Osteoblast (primary cell): ENCODE measurements around the gene FOSL1. TPM values are rescaled to one million over a fixed set of nuclear protein-coding genes. Genes with fewer than 3 reads are reported as not detected.

Source experiments
- DNase-seq: peaks from one replicate; pipeline ENCODE4 v3.0.0; 2011; ENCODE audit warnings: low spot score, mixed read lengths; ENCODE audit not compliant: insufficient read length; ENCODE audit errors: missing footprints
- H2AFZ ChIP-seq: 2 replicates; pipeline ENCODE4 v1.6.0; 2011; ENCODE audit warnings: mild to moderate bottlenecking, low read length
- H3K27ac ChIP-seq: 2 replicates; pipeline ENCODE4 v1.5.1; 2011; ENCODE audit warnings: mild to moderate bottlenecking, low read depth, low read length, moderate library complexity
- H3K27me3 ChIP-seq: 2 replicates; pipeline ENCODE4 v1.6.0; 2012; ENCODE audit warnings: mild to moderate bottlenecking, control low read depth, inconsistent platforms, low read length, moderate library complexity; ENCODE audit not compliant: insufficient read depth
- H3K36me3 ChIP-seq: 2 replicates; pipeline ENCODE4 v1.5.1; 2011; ENCODE audit warnings: mild to moderate bottlenecking, low read length, control low read depth, moderate library complexity; ENCODE audit not compliant: insufficient read depth
- H3K4me1 ChIP-seq: 2 replicates; pipeline ENCODE4 v1.5.1; 2011; ENCODE audit warnings: mild to moderate bottlenecking, low read length, control low read depth, moderate library complexity; ENCODE audit not compliant: insufficient read depth
- H3K4me2 ChIP-seq: 2 replicates; pipeline ENCODE4 v1.6.0; 2011; ENCODE audit warnings: mild to moderate bottlenecking, low read length; ENCODE audit not compliant: insufficient read depth
- H3K4me3 ChIP-seq: fragments of 200-600 bp; sonication (generic); 3 replicates; pipeline ENCODE4 v1.5.1; 2012; ENCODE audit warnings: mild to moderate bottlenecking, low read length, inconsistent platforms; ENCODE audit not compliant: insufficient read depth
- H3K79me2 ChIP-seq: 2 replicates; pipeline ENCODE4 v1.6.0; 2012; ENCODE audit warnings: mild to moderate bottlenecking, low read length, control low read depth, inconsistent platforms; ENCODE audit not compliant: insufficient read depth
- H3K9me3 ChIP-seq: 2 replicates; pipeline ENCODE4 v1.5.1; 2011; ENCODE audit warnings: low read depth, low read length, control low read depth
- H4K20me1 ChIP-seq: 2 replicates; pipeline ENCODE4 v1.6.0; 2012; ENCODE audit warnings: mild to moderate bottlenecking, low read length, control low read depth; ENCODE audit not compliant: insufficient read depth
- CTCF ChIP-seq: IDR thresholded peaks from 2 replicates; pipeline ENCODE4 v1.5.1; 2011; ENCODE audit warnings: mild to moderate bottlenecking, low read depth, low read length, moderate library complexity; ENCODE audit errors: extremely low read depth
- total RNA-seq: library from RNA; depleted of rRNA; stranded (reverse); fragments of >200 nt; gene quantifications from 2 replicates; pipeline ENCODE4 v1.2.3, GENCODE V29; 2012

FOSL1 gene
- total RNA-seq, 1 donor: 13.0 TPM

GRCh38 chr11:65925397-65925796 lies 25.2 kb upstream of the FOSL1 start:
- Histone ChIP-seq H3K36me3 (peaks cover 38% of the 10 kb centered on the region), H3K4me1 (peaks cover 16% of the 10 kb centered on the region), H2AFZ (no peak overlapping the region), H3K4me3 (no peak overlapping the region), H3K27me3 (no peaks in the 10 kb centered on the region), H3K27ac (peak overlapping the region; percentile 22), H3K79me2 (peaks cover 31% of the 10 kb centered on the region), H4K20me1 (peaks cover 6% of the 10 kb centered on the region), H3K9me3 (no peaks in the 10 kb centered on the region), H3K4me2 (no peak overlapping the region)
- no peak for DNase-seq
- TF ChIP-seq CTCF: no peak

- Histone ChIP-seq H3K79me2 (peaks cover 54% of the 10 kb centered on the region), H3K36me3 (peaks cover 40% of the 10 kb centered on the region), H3K4me3 (no peak overlapping the region), H3K27ac (no peak overlapping the region), H4K20me1 (peaks cover 6% of the 10 kb centered on the region), H2AFZ (no peak overlapping the region), H3K9me3 (no peaks in the 10 kb centered on the region), H3K4me2 (no peak overlapping the region), H3K4me1 (peaks cover 24% of the 10 kb centered on the region), H3K27me3 (no peaks in the 10 kb centered on the region)
- DNase-seq: no peak
- TF ChIP-seq CTCF: no peak
These were observed 22.4 kb upstream of the FOSL1 start for GRCh38 chr11:65922565-65922964.

- H3K9me3 ChIP-seq: no peaks in the 10 kb centered on the region
- H3K27me3 ChIP-seq: no peaks in the 10 kb centered on the region
- no peak for DNase-seq
- peaks cover 30% of the 10 kb centered on the region for H3K4me1 ChIP-seq
- H3K79me2 ChIP-seq: peaks cover 61% of the 10 kb centered on the region
- no peak overlapping the region for H3K4me2 ChIP-seq
- H3K36me3 ChIP-seq: peaks cover 45% of the 10 kb centered on the region
- no peak for TF ChIP-seq CTCF
- H3K4me3 ChIP-seq: no peak overlapping the region
- peaks cover 6% of the 10 kb centered on the region for H4K20me1 ChIP-seq
- no peak overlapping the region for H3K27ac ChIP-seq
- no peak overlapping the region for H2AFZ ChIP-seq
These were observed 21.7 kb upstream of the FOSL1 start for GRCh38 chr11:65921876-65922275.

- Histone ChIP-seq H3K9me3 (no peaks in the 10 kb centered on the region), H3K4me2 (peak overlapping the region; percentile 94), H4K20me1 (peaks cover 6% of the 10 kb centered on the region), H3K36me3 (peaks cover 45% of the 10 kb centered on the region), H3K4me3 (peak overlapping the region; percentile 92), H3K79me2 (peaks cover 66% of the 10 kb centered on the region), H3K27ac (peak overlapping the region; percentile 11), H3K27me3 (no peaks in the 10 kb centered on the region), H2AFZ (no peak overlapping the region), H3K4me1 (peaks cover 38% of the 10 kb centered on the region)
- DNase-seq: peak; percentile 82
- no peak for TF ChIP-seq CTCF
These were observed 20.9 kb upstream of the FOSL1 start for GRCh38 chr11:65921033-65921555.
